ENCODE data around the gene LRRK2. TPM values are rescaled to one million over a fixed set of nuclear protein-coding genes. Genes with fewer than 3 reads are reported as not detected.

Gene LRRK2
- total and polyA plus RNA-seq, 2 experiments from 2014 or later: 0.24 TPM; not detected in 1

- H3K4me1 ChIP-seq (ENCODE audit: insufficient read depth): peaks cover 6% of the 10 kb centered on the region; the same call in 1 of the 2 replicates
- no peak overlapping the region for H3K27ac ChIP-seq (ENCODE audit: low read depth)
- H3K4me1 Mint-ChIP-seq: peaks cover 11% of the 10 kb centered on the region; the same call in 2 of the 3 replicates
- H3K9me2 ChIP-seq (ENCODE audit: insufficient read depth): no peaks in the 10 kb centered on the region
- H3K4me3 ChIP-seq: no peak overlapping the region
- H3K79me2 ChIP-seq (replicated peaks; ENCODE audit: insufficient read depth): no peaks in the 10 kb centered on the region
- H3K4me3 Mint-ChIP-seq: no peak overlapping the region
- ATAC-seq: no peak
- H3K4me2 ChIP-seq: no peak overlapping the region
- H3K27me3 ChIP-seq (ENCODE audit: insufficient read depth): peaks cover 46% of the 10 kb centered on the region
- H2AFZ ChIP-seq: no peak overlapping the region
- no peaks in the 10 kb centered on the region; the same call in 2 of the 3 replicates for H3K9me3 Mint-ChIP-seq
- TF ChIP-seq, protein P1, sequence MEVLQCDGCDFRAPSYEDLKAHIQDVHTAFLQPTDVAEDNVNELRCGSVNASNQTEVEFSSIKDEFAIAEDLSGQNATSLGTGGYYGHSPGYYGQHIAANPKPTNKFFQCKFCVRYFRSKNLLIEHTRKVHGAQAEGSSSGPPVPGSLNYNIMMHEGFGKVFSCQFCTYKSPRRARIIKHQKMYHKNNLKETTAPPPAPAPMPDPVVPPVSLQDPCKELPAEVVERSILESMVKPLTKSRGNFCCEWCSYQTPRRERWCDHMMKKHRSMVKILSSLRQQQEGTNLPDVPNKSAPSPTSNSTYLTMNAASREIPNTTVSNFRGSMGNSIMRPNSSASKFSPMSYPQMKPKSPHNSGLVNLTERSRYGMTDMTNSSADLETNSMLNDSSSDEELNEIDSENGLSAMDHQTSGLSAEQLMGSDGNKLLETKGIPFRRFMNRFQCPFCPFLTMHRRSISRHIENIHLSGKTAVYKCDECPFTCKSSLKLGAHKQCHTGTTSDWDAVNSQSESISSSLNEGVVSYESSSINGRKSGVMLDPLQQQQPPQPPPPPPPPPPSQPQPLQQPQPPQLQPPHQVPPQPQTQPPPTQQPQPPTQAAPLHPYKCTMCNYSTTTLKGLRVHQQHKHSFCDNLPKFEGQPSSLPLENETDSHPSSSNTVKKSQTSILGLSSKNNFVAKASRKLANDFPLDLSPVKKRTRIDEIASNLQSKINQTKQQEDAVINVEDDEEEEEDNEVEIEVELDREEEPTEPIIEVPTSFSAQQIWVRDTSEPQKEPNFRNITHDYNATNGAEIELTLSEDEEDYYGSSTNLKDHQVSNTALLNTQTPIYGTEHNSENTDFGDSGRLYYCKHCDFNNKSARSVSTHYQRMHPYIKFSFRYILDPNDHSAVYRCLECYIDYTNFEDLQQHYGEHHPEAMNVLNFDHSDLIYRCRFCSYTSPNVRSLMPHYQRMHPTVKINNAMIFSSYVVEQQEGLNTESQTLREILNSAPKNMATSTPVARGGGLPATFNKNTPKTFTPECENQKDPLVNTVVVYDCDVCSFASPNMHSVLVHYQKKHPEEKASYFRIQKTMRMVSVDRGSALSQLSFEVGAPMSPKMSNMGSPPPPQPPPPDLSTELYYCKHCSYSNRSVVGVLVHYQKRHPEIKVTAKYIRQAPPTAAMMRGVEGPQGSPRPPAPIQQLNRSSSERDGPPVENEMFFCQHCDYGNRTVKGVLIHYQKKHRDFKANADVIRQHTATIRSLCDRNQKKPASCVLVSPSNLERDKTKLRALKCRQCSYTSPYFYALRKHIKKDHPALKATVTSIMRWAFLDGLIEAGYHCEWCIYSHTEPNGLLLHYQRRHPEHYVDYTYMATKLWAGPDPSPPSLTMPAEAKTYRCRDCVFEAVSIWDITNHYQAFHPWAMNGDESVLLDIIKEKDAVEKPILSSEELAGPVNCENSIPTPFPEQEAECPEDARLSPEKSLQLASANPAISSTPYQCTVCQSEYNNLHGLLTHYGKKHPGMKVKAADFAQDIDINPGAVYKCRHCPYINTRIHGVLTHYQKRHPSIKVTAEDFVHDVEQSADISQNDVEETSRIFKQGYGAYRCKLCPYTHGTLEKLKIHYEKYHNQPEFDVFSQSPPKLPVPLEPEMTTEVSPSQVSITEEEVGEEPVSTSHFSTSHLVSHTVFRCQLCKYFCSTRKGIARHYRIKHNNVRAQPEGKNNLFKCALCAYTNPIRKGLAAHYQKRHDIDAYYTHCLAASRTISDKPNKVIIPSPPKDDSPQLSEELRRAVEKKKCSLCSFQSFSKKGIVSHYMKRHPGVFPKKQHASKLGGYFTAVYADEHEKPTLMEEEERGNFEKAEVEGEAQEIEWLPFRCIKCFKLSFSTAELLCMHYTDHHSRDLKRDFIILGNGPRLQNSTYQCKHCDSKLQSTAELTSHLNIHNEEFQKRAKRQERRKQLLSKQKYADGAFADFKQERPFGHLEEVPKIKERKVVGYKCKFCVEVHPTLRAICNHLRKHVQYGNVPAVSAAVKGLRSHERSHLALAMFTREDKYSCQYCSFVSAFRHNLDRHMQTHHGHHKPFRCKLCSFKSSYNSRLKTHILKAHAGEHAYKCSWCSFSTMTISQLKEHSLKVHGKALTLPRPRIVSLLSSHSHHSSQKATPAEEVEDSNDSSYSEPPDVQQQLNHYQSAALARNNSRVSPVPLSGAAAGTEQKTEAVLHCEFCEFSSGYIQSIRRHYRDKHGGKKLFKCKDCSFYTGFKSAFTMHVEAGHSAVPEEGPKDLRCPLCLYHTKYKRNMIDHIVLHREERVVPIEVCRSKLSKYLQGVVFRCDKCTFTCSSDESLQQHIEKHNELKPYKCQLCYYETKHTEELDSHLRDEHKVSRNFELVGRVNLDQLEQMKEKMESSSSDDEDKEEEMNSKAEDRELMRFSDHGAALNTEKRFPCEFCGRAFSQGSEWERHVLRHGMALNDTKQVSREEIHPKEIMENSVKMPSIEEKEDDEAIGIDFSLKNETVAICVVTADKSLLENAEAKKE (CRISPR knock-in tag; IDR thresholded peaks at IDR 0.05): no peak
- TF ChIP-seq POLR2AphosphoS5 (IDR thresholded peaks at IDR 0.05; ENCODE audit: low read depth) (no peak), ZNF114 (CRISPR knock-in tag; IDR thresholded peaks at IDR 0.05) (no peak), STAT1 (IDR thresholded peaks at IDR 0.05; ENCODE audit: unreplicated experiment) (no peak), NANOG (IDR thresholded peaks at IDR 0.05; ENCODE audit: borderline replicate concordance) (no peak), REST (IDR thresholded peaks at IDR 0.05; ENCODE audit: unreplicated experiment) (no peak), EZH2phosphoT487 (IDR thresholded peaks at IDR 0.05; ENCODE audit: unreplicated experiment) (no peak), CREB1 (CRISPR knock-in tag; IDR thresholded peaks at IDR 0.05; ENCODE audit: low read depth) (no peak), JUNB (IDR thresholded peaks at IDR 0.05; ENCODE audit: unreplicated experiment) (no peak), CTCF (conservative IDR thresholded peaks at IDR 0.05; ENCODE audit: low read depth in 2 of 2) (no peak), EZH2 (IDR thresholded peaks at IDR 0.05; ENCODE audit: low read depth, unreplicated experiment) (no peak), ZNF331 (CRISPR knock-in tag; IDR thresholded peaks at IDR 0.05; ENCODE audit: low read depth) (no peak)
- TF ChIP-seq, protein P2, sequence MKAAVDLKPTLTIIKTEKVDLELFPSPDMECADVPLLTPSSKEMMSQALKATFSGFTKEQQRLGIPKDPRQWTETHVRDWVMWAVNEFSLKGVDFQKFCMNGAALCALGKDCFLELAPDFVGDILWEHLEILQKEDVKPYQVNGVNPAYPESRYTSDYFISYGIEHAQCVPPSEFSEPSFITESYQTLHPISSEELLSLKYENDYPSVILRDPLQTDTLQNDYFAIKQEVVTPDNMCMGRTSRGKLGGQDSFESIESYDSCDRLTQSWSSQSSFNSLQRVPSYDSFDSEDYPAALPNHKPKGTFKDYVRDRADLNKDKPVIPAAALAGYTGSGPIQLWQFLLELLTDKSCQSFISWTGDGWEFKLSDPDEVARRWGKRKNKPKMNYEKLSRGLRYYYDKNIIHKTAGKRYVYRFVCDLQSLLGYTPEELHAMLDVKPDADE (IDR thresholded peaks at IDR 0.05): no peak
- H3K27me3 Mint-ChIP-seq (ENCODE audit: insufficient read depth, low read depth, poor library complexity): peaks cover 23% of the 10 kb centered on the region
- H3K27ac Mint-ChIP-seq: no peak overlapping the region
- H3K36me3 ChIP-seq (ENCODE audit: insufficient read depth): no peaks in the 10 kb centered on the region
- DNase-seq (ENCODE audit: low spot score): no peak
- H3F3A ChIP-seq (replicated peaks; ENCODE audit: low read depth): no peaks in the 10 kb centered on the region
- H4K20me1 ChIP-seq (replicated peaks; ENCODE audit: insufficient read depth): no peaks in the 10 kb centered on the region
- no peaks in the 10 kb centered on the region for H3K36me3 Mint-ChIP-seq (ENCODE audit: low read depth)
Observed at GRCh38 chr12:40226705-40227104, 1.9 kb downstream of the LRRK2 start.

Data from GM23338 (cell line).